ENCODE measurements around the gene MOB3A.

Gene MOB3A

DNA sequence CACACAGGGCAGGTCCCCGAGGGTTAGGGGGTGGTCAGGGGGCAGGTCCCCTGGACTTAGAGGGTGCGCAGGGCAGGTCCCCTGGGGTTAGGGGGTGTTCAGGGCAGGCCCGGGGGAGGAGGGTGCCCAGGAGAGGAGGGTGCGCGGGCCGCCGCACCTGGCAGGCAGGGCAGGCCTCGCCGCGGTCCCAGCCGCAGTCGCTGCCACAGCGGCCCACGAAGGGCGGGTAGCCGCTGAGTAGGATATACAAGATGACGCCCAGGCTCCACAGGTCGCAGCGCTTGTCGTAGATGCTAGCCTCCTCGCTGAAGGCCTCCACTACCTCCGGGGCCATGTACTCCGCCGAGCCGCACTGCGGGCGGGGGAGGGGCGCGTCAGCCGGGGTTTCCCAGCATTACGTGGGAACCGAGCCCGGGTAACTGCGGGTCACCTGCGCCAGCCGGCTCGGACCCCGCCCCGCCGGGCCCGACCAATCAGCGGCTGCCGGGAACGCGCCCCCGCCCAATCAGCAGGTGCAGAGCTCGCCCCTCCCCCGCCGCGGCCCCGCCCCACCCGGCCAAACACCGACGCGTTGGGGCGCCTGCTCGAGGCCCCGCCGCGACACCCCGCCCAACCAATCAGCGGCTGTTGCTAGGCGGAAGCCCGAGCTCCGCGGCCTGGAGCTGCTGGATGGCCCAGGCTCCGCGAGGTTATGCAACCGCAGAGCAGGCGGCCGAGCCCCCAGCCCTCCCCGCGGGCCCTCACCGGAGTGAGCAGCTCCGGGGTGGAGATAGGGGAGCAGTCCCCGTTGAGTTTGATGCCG is 54.2 kb downstream of the MOB3A start:
- peak; percentile 98 for DNase-seq (ENCODE audit: low read depth)
- H3K4me3 ChIP-seq (ENCODE audit: low read length): no peak overlapping the region
- no peak for TF ChIP-seq CTCF (IDR thresholded peaks at IDR 0.05; ENCODE audit: insufficient read depth, low read depth, low read length, missing control alignments)

DNA sequence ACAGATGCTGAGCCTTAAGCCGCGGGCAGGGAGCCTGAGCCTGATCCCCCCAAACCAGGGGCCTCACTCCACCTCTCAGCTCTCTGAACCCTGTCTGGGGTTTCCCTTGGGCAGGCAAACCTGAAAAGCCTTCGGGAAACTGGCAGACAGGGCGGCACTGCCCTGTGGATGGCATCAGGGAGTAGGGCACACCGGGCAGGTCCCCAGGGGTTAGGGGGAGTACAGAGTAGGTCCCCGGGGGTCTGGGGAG is 54.8 kb downstream of the MOB3A start:
- no peak for TF ChIP-seq CTCF (IDR thresholded peaks at IDR 0.05; ENCODE audit: insufficient read depth, low read depth, low read length, missing control alignments)

DNA sequence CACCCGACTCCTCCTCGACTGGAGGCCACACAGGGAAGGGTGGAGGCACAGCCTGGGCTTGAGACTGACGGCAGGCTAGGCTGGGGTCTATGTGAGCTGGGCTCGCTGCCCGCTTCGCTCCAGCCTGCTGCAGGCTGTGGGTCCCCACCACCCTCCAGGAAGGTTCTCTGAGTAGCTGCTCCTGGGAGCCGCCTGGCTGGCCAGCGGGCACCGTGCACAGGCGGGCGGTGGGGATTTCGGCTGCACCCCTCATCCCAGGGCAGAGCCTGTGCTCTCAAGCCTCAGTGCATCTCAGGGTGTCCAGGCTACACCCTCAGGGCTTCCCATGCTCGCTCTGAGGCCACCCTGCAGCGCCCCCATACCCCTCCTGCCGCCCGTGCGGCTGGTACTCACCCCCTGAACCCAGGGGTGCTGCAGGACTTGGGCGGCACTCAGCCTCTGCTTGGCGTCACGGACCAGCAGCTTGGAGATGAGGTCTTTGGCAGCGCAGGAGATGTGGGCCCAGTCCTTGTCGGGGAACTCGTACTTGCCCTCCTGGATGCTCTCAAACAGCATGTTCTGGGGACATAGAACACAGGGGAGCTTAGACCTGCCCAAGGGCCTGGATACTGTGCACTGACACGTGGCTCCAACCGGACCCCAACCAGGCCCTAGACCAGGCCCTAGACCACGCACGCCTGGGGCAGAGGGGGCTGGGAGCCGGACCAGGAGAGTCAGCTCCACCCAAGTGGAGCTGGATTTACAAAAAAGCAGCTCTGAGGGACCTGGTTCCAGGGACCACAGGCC is 55.3 kb downstream of the MOB3A start:
- DNase-seq (ENCODE audit: low read depth): no peak
- no peak for TF ChIP-seq CTCF (IDR thresholded peaks at IDR 0.05; ENCODE audit: insufficient read depth, low read depth, low read length, missing control alignments)
- no peak overlapping the region for H3K4me3 ChIP-seq (ENCODE audit: low read length)

More for the DNA sequence above, 54.8 kb downstream of the MOB3A start:
- no peak for DNase-seq (ENCODE audit: low read depth)
- H3K4me3 ChIP-seq (ENCODE audit: low read length): no peak overlapping the region

- H3K4me3 ChIP-seq (ENCODE audit: low read length): no peak overlapping the region
- no peak for TF ChIP-seq CTCF (IDR thresholded peaks at IDR 0.05; ENCODE audit: insufficient read depth, low read depth, low read length, missing control alignments)
- no peak for DNase-seq (ENCODE audit: low read depth)
Measured at GRCh38 chr19:2039959-2040646, 56.0 kb downstream of the MOB3A start.

DNA sequence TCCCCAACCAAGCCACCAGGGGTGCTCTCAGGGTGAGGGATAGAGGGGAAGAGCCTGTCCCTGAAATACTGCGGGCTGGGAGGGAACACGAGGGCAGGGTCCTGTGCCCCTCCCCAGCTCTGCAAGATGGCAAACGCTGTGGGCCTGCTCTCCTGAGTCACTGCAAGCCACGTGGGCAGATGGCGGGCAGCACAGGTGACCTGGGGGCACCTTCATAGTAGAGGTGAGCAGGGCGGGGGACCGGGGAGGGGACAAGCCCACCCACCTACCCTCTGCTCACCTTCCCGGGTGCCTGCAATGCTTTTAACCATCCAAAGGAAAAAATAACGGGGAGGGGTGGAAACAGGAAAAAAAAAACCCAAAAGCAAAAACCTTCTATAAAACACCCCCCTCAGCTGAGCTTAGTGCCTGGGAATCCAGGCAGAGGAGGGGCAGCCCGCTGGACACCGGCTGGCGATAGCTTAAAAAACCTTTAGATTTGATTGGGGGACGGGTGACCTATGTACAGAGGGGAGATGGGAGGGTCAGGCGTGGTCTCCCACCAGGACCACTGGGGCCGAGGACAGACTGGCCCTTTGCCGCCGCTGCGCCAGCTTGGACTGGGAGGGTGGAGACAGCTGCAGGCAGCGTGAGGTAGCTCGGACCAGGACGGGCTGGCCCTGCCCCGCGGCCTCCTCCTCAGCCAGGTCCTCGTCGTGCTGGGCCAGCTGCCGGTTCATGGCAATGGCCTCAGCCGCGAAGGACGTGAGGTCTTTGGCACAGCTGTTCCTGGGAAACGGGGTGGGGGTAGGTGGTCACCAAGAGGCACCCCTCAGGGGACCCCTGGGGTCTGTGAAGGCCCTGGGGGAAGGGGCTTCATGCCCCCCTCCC is 56.8 kb downstream of the MOB3A start:
- no peak for DNase-seq (ENCODE audit: low read depth)
- peak; percentile 4 for TF ChIP-seq CTCF (IDR thresholded peaks at IDR 0.05; ENCODE audit: insufficient read depth, low read depth, low read length, missing control alignments)
- no peak overlapping the region for H3K4me3 ChIP-seq (ENCODE audit: low read length)

GRCh38 chr19:2038284-2039088 is 57.6 kb downstream of the MOB3A start:
- no peak for TF ChIP-seq CTCF (IDR thresholded peaks at IDR 0.05; ENCODE audit: insufficient read depth, low read depth, low read length, missing control alignments)
- no peak for DNase-seq (ENCODE audit: low read depth)
- H3K4me3 ChIP-seq (ENCODE audit: low read length): no peak overlapping the region

Data from epithelial cell of esophagus (primary cell).